GM12878 (cell line): ENCODE measurements around the gene GNAO1. TPM values are rescaled to one million over a fixed set of nuclear protein-coding genes. Genes with fewer than 3 reads are reported as not detected.

Experiments
- ATAC-seq: fragments of 200-7000 bp; cut with Tn5 transposase; 3 replicates; pipeline ENCODE4 v1.9.1; 2020; ENCODE audit warnings: mild to moderate bottlenecking, moderate library complexity
- BruUV-seq: library from RNA; stranded (reverse); fragments of 400-500 nt; replicated peaks from 2 replicates; lab custom pipeline; 2021; lab: Mats Ljungman, UMichigan
- CTCF ChIA-PET: fragments of 300-600 bp; sonication (Branson Sonifier 250); formaldehyde crosslinking; extraction: SDS; loops from one replicate; lab custom pipeline; 2021; ENCODE audit warnings: inconsistent platforms; lab: Yijun Ruan, JAX
- POLR2A ChIA-PET: fragments of 350-600 bp; formaldehyde crosslinking; extraction: SDS; loops from one replicate; lab custom pipeline; 2021; ENCODE audit warnings: inconsistent platforms; lab: Charles Lee
- RAD21 ChIA-PET: fragments of 300-600 bp; sonication (Branson Sonifier 250); formaldehyde crosslinking; loops from one replicate; lab custom pipeline; 2023; ENCODE audit warnings: antibody characterized with exemption; ENCODE audit not compliant: unreplicated experiment; lab: Charles Lee
- SMC1A ChIA-PET: fragments of 300-600 bp; sonication (Branson Sonifier 250); formaldehyde crosslinking; loops from one replicate; lab custom pipeline; 2023; ENCODE audit not compliant: unreplicated experiment, uncharacterized antibody; lab: Charles Lee
- DNase-seq: peaks from one replicate; pipeline ENCODE4 v3.0.0-alpha.2; 2011; ENCODE audit warnings: low read depth, low spot score
- FAIRE-seq: peaks from 3 replicates; lab custom pipeline; 2011; peaks lifted over from hg19 to GRCh38; lab: Jason Lieb, UNC
- H2AFZ ChIP-seq: 2 replicates; pipeline ENCODE4 v1.6.0; 2011; ENCODE audit warnings: low read depth, low read length, control low read depth; ENCODE audit not compliant: control insufficient read depth
- H3K27ac ChIP-seq: 2 replicates; pipeline ENCODE4 v1.5.1; 2011; ENCODE audit warnings: control low read depth; ENCODE audit not compliant: control insufficient read depth, insufficient read depth
- H3K27me3 ChIP-seq, 2 experiments: replicated peaks in 1 of 2; 2 replicates each; pipeline versions ENCODE4 v1.6.0 to v1.6.1; 2011; ENCODE audit warnings: low read length in 1 of 2; ENCODE audit not compliant: control insufficient read depth in 2 of 2, insufficient read depth in 2 of 2
- H3K36me3 ChIP-seq, 2 experiments: 2 replicates each; pipeline ENCODE4 v1.5.1; 2011; ENCODE audit warnings: low read length in 1 of 2; ENCODE audit not compliant: control insufficient read depth in 2 of 2, insufficient read depth in 2 of 2
- H3K4me1 ChIP-seq: 2 replicates; pipeline ENCODE4 v1.6.1; 2011; ENCODE audit warnings: mild to moderate bottlenecking, low read length, moderate library complexity, mixed read lengths; ENCODE audit not compliant: control insufficient read depth, insufficient read depth
- H3K4me2 ChIP-seq: 2 replicates; pipeline ENCODE4 v1.6.0; 2011; ENCODE audit warnings: control low read depth; ENCODE audit not compliant: control insufficient read depth, insufficient read depth
- H3K4me3 ChIP-seq: fragments of 200-600 bp; sonication (generic); 2 replicates; pipeline ENCODE4 v1.5.1; 2016
- H3K79me2 ChIP-seq: 2 replicates; pipeline ENCODE4 v1.6.0; 2011; ENCODE audit warnings: low read length; ENCODE audit not compliant: control insufficient read depth, insufficient read depth
- H3K9ac ChIP-seq: 2 replicates; pipeline ENCODE4 v1.8.0; 2011; ENCODE audit warnings: low read length, control low read depth, mixed read lengths; ENCODE audit not compliant: control insufficient read depth, insufficient read depth
- H3K9me3 ChIP-seq: replicated peaks from 3 replicates; pipeline ENCODE4 v1.5.1; 2011; ENCODE audit warnings: mild to moderate bottlenecking, low read length; ENCODE audit not compliant: control insufficient read depth, insufficient read depth
- H4K20me1 ChIP-seq: 2 replicates; pipeline ENCODE4 v1.6.0; 2011; ENCODE audit not compliant: control insufficient read depth, insufficient read depth
- BRCA1 ChIP-seq: IDR thresholded peaks from 2 replicates; pipeline ENCODE4 v1.6.1; 2011; ENCODE audit warnings: low read depth, low read length, improper control_type of control experiment
- CEBPB ChIP-seq, 2 experiments: fragments of 150-350 bp in 1 of 2; IDR thresholded peaks; 2 replicates each; pipeline ENCODE4 v1.6.1; 2012 to 2014; ENCODE audit warnings: low read depth in 2 of 2, low read length in 2 of 2, borderline replicate concordance in 1 of 2, inconsistent platforms in 1 of 2
- CHD2 ChIP-seq: IDR thresholded peaks from 2 replicates; pipeline ENCODE4 v1.6.1; 2011; ENCODE audit warnings: low read depth, low read length, improper control_type of control experiment, borderline replicate concordance
- NFYA ChIP-seq: IDR thresholded peaks from 2 replicates; pipeline ENCODE4 v1.6.1; 2011; ENCODE audit warnings: low read depth, mild to moderate bottlenecking, low read length, improper control_type of control experiment, borderline replicate concordance
- POU2F2 ChIP-seq: IDR thresholded peaks from 3 replicates; pipeline ENCODE4 v1.6.1; 2011; ENCODE audit warnings: low read depth, mild to moderate bottlenecking, low read length, borderline replicate concordance
- RAD21 ChIP-seq: IDR thresholded peaks from 2 replicates; pipeline ENCODE4 v1.6.1; 2011; ENCODE audit warnings: mild to moderate bottlenecking, low read depth, low read length, moderate library complexity; ENCODE audit not compliant: insufficient read depth
- RELA ChIP-seq: fragments of 450-650 bp; IDR thresholded peaks from 2 replicates; pipeline ENCODE4 v1.8.0; 2014; ENCODE audit warnings: borderline replicate concordance; ENCODE audit not compliant: partially characterized antibody
- SIN3A ChIP-seq: IDR thresholded peaks from 2 replicates; pipeline ENCODE4 v1.6.1; 2012; ENCODE audit warnings: low read depth, low read length, improper control_type of control experiment
- SMARCA5 ChIP-seq: fragments of 450-650 bp; IDR thresholded peaks from 2 replicates; pipeline ENCODE4 v1.6.1; 2017; ENCODE audit warnings: mild to moderate bottlenecking
- STAT1 ChIP-seq: fragments of 450-650 bp; conservative IDR thresholded peaks from 2 replicates; pipeline ENCODE4 v1.6.1; 2014; ENCODE audit warnings: antibody characterized with exemption, mild to moderate bottlenecking
- SUZ12 ChIP-seq: fragments of 200-600 bp; sonication (generic); IDR thresholded peaks from one replicate; pipeline ENCODE4 v1.6.1; 2018; ENCODE audit warnings: antibody characterized with exemption, mild to moderate bottlenecking; ENCODE audit not compliant: unreplicated experiment
- WGBS: methylation state at CpG from one replicate; pipeline ENCODE4 v1.1.6; 2016; ENCODE audit warnings: low lambda C conversion rate; ENCODE audit not compliant: insufficient replicate concordance, insufficient coverage; ENCODE audit errors: missing lambda C conversion rate; 5-methylcytosine and 5-hydroxymethylcytosine counted together
- in situ Hi-C: fragments of 300-500 bp; cut with MboI; formaldehyde crosslinking; loops from 9 replicates; pipeline ENCODE4 v1.14.3; 2018; ENCODE audit warnings: mixed read lengths
- intact Hi-C: fragments of 100-400 bp; cut with micrococcal nuclease; formaldehyde crosslinking; loops from one replicate; pipeline ENCODE4 v1.14.2; 2022; ENCODE audit not compliant: unreplicated experiment
- polyA plus RNA-seq, 11 experiments: library from polyadenylated mRNA; depleted of rRNA in 4 of 11; unstranded in 6 of 11; stranded (reverse) in 5 of 11; fragments of >200 nt; fragmentation: Nextera tagmentation in 4 of 11; fragmentation: Illumina TruSeq in 1 of 11; extraction: Ambion mirVana in 4 of 11; extraction: Trizol in 1 of 11; gene quantifications; 1 replicate in 1 of 11; 2 replicates in 10 of 11; pipeline versions ENCODE4 v1.2.1 to v1.2.3, GENCODE V29; 2011 to 2016; ENCODE audit warnings: inconsistent platforms in 2 of 11, missing spikeins in 2 of 11, low read depth in 1 of 11
- total RNA-seq, 4 experiments: library from RNA; depleted of rRNA in 3 of 4; stranded (reverse); fragments of >200 nt in 3 of 4; fragmentation: Illumina TruSeq in 1 of 4; extraction: Trizol in 1 of 4; gene quantifications; 2 replicates each; pipeline versions ENCODE4 v1.2.1 to v1.2.3, GENCODE V29; 2013 to 2021
- TF ChIP-seq, protein P1 (sequence below): IDR thresholded peaks from 2 replicates; pipeline ENCODE4 v1.6.1; 2011; ENCODE audit warnings: low read depth, mild to moderate bottlenecking, low read length, moderate library complexity, borderline replicate concordance; ENCODE audit errors: extremely low read depth
- TF ChIP-seq, protein P2 (sequence below): IDR thresholded peaks from 2 replicates; pipeline ENCODE4 v1.6.1; 2012; ENCODE audit warnings: low read length, inconsistent platforms

GNAO1 gene
- total and polyA plus RNA-seq, 10 of the 15 experiments (the other 5 are each of a cell fraction or from before 2014, with no cell fraction given), result 0.05 to 0.28 (median 0.14) TPM; not detected in 6

DNA sequence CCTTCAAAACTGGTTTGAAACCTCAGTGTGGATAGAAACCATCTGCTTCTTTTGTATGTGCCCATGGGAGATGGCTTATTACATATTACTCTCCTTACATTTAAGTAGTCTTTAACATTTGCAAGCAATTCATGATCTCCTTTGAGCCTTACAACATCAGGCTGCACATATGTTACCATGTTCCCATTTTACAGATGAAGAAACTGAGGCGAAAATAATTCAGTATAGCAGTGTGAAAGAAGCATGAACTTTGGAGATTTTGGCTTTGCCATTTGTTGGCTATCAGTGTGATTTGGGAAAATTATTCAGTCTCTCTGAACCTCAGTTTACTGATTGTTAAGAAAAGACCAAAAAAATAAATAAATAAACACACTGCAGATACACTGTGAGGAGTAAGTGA, 15.7 kb downstream of the GNAO1 start:
- no peaks in the 10 kb centered on the region for H3K36me3 ChIP-seq
- 0% methylated on average over 1 of the region's 1 CpG for WGBS
- no peaks in the 10 kb centered on the region; the same call in 2 of the 3 replicates for H3K9me3 ChIP-seq
- ChIA-PET CTCF (no interaction called here), POLR2A (no interaction called here), RAD21 (no interaction called here), SMC1A (no interaction called here)
- intact Hi-C loops (no loop called here), in situ Hi-C loops (no loop called here)
- H3K4me1 ChIP-seq, result peaks cover 3% of the 10 kb centered on the region; the same call in 1 of the 2 replicates
- H2AFZ ChIP-seq, result no peak overlapping the region
- no peaks in the 10 kb centered on the region for H3K79me2 ChIP-seq
- no peak overlapping the region for H3K27ac ChIP-seq
- H3K4me2 ChIP-seq, result no peak overlapping the region
- H3K4me3 ChIP-seq, result no peak overlapping the region
- BruUV-seq, result no TSS peak
- FAIRE-seq, result no peak
- H3K27me3 ChIP-seq, result no peaks in the 10 kb centered on the region; a peak in 1 of 4 replicates
- no peak for ATAC-seq
- DNase-seq, result no peak
- TF ChIP-seq NFYA, result no peak
- no peak for TF ChIP-seq STAT1
- TF ChIP-seq CHD2, result no peak
- no peak for TF ChIP-seq BRCA1
- TF ChIP-seq, protein P1, sequence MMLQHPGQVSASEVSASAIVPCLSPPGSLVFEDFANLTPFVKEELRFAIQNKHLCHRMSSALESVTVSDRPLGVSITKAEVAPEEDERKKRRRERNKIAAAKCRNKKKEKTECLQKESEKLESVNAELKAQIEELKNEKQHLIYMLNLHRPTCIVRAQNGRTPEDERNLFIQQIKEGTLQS, result no peak
- TF ChIP-seq, protein P2, sequence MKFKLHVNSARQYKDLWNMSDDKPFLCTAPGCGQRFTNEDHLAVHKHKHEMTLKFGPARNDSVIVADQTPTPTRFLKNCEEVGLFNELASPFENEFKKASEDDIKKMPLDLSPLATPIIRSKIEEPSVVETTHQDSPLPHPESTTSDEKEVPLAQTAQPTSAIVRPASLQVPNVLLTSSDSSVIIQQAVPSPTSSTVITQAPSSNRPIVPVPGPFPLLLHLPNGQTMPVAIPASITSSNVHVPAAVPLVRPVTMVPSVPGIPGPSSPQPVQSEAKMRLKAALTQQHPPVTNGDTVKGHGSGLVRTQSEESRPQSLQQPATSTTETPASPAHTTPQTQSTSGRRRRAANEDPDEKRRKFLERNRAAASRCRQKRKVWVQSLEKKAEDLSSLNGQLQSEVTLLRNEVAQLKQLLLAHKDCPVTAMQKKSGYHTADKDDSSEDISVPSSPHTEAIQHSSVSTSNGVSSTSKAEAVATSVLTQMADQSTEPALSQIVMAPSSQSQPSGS, result no peak
- TF ChIP-seq CEBPB (IDR thresholded peaks at IDR 0.05; ENCODE audit: borderline replicate concordance in 1 of 2, low read depth in 2 of 2, low read length in 2 of 2), result no peak
- no peak for TF ChIP-seq RELA
- TF ChIP-seq RAD21, result no peak
- no peak for TF ChIP-seq SMARCA5
- no peak for TF ChIP-seq SUZ12
- TF ChIP-seq POU2F2, result no peak
- TF ChIP-seq SIN3A, result no peak
- H4K20me1 ChIP-seq, result no peaks in the 10 kb centered on the region
- no peak overlapping the region for H3K9ac ChIP-seq
